Hematopoietic multipotent progenitor cell (in vitro differentiated cells): ENCODE results near the gene GLDN. TPM values are rescaled to one million over a fixed set of nuclear protein-coding genes. Genes with fewer than 3 reads are reported as not detected.

Experiments
- DNase-seq, 3 donors: peaks; one replicate each; pipeline ENCODE4 v3.0.0-alpha.2; 2011 to 2015; ENCODE audit warnings: low read depth in 2 of 3, low spot score in 2 of 3
- total RNA-seq: library from RNA; depleted of rRNA; stranded (reverse); fragments of >200 nt; gene quantifications from one replicate; pipeline ENCODE4 v1.2.3, GENCODE V29; 2012

Gene GLDN
- total RNA-seq, result under 0.01 TPM

GRCh38 chr15:51341366-51342226, at the start of gene GLDN:
Gene GLDN (plus strand): TSS chr15:51341655. CDS start chr15:51341685, 30 bp downstream.
- DNase-seq, result peak in 2 of 3 donors; percentile 1 to 3

- no peak for DNase-seq
Measured at GRCh38 chr15:51298620-51299019, 42.8 kb upstream of the GLDN start.

- no peak for DNase-seq
Measured at GRCh38 chr15:51299187-51300015, 42.1 kb upstream of the GLDN start.

- no peak for DNase-seq
Measured at GRCh38 chr15:51302480-51302879, 39.0 kb upstream of the GLDN start.

GRCh38 chr15:51303462-51303980, 37.9 kb upstream of the GLDN start:
- no peak for DNase-seq

GRCh38 chr15:51307325-51307724, 34.1 kb upstream of the GLDN start:
- DNase-seq, result no peak

GRCh38 chr15:51307811-51308210, 33.6 kb upstream of the GLDN start:
- no peak for DNase-seq

- no peak for DNase-seq
Measured at GRCh38 chr15:51310064-51310463, 31.4 kb upstream of the GLDN start.

GRCh38 chr15:51311510-51311909, 29.9 kb upstream of the GLDN start:
- no peak for DNase-seq

GRCh38 chr15:51312166-51313073, 29.0 kb upstream of the GLDN start:
- DNase-seq, result no peak

GRCh38 chr15:51313074-51313393, 28.4 kb upstream of the GLDN start:
- no peak for DNase-seq

GRCh38 chr15:51313644-51314280, 27.7 kb upstream of the GLDN start:
- no peak for DNase-seq

GRCh38 chr15:51314391-51315337, 26.8 kb upstream of the GLDN start:
- no peak for DNase-seq

GRCh38 chr15:51315726-51316125, 25.7 kb upstream of the GLDN start:
- no peak for DNase-seq

GRCh38 chr15:51316636-51317035, 24.8 kb upstream of the GLDN start:
- no peak for DNase-seq

- DNase-seq, result no peak
Measured at GRCh38 chr15:51318382-51319150, 22.9 kb upstream of the GLDN start.

GRCh38 chr15:51319539-51319938, 21.9 kb upstream of the GLDN start:
- DNase-seq, result no peak

- no peak for DNase-seq
Measured at GRCh38 chr15:51320843-51321242, 20.6 kb upstream of the GLDN start.
